Stimulated activated CD4-positive, alpha-beta T cell treated with anti-CD3 and anti-CD28 coated beads, Interleukin-1b, Interleukin-23, amount 100 ng/mL, for 4 hours (primary cell): ENCODE results near the gene CDKAL1.

Source experiments
- DNase-seq, 2 donors: peaks; one replicate each; pipeline ENCODE4 v3.0.0-alpha.2; 2020; ENCODE audit warnings: low read depth in 2 of 2

CDKAL1 gene

GRCh38 chr6:20876561-20876960 is 342.3 kb downstream of the CDKAL1 start:
- no peak for DNase-seq

DNA sequence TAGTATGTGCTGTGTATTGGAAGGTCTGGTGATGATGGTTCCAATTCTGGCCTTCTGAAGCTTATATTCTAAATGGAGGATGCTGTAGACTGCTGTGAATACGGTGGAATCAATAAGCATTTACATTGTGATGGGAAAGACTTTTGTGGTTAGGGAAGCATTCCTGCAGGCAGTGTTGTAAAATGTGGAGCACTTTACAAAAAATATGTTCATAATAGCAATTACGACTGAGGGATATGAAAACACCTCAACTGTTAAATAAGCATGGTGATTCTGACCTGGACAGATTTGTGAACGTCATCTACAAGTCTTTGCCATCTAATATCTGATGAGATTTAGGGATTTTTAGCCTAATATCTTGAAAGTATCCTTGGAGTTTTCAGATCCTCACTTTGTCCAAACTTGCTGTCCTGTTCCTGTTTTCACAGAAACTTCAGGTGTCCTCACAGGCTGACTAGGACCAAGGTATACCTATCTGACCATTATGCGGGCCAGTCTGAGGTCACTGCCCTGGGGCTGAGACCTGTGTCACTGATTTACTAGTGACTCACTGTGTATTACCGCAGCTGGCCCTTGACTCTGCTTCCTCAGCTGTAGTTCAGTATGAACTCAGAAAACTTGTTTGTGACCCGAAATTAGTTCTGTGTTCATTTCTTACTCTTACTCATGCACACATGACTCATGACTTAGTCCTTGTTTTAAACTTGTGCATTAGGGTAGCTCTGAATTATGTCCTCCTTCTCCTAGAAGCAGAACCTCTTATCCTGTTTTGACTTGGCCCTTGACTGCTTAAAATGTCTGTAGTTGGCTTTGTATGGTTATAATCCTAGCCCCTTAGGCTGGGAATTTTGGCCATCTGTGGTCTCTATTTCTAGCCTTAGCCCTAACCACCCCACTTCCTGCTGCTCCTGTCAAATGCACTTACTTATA is 343.0 kb downstream of the CDKAL1 start:
- DNase-seq: no peak

GRCh38 chr6:20879121-20879520 is 344.9 kb downstream of the CDKAL1 start:
- no peak for DNase-seq

GRCh38 chr6:20879526-20879925 is 345.3 kb downstream of the CDKAL1 start:
- no peak for DNase-seq

DNA sequence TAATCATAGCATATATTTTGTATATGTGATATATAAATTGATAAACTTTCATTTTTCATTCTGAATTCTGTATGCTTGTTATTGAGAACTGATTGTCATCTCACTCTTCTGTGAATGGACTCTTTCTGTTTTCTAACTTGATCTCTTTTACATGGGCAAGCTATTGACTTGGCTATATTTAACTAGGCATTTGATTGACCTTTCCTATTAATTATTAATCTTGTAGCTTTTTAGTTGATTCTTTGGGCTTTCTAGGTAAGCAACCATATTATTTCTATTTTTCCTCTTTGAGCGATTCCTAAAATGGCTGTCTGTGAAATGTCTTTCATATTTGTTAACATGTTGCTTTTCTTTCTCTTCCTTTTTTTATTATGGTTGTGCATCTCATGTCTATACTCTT is 347.1 kb downstream of the CDKAL1 start:
- DNase-seq: no peak

DNA sequence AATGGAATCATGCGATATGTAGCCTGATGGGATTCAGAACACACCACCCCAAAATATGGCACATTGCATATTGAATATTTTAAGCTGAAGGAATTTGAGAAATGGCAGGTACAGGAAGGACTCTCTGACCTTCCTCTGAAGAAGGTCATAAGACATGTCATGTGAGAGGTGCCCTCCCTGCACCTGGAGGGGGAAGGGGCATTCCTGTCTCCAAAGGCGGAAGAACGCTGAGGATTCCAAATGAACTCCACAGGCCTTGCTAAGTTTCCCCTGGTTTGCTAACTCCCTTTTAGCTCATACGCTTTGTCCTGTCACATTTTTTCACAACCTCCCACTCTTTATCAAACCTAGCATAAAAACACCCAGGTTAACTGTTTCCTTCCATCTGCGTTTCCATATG is 347.8 kb downstream of the CDKAL1 start:
- no peak for DNase-seq

- no peak for DNase-seq
Observed at GRCh38 chr6:20885076-20885475, 350.8 kb downstream of the CDKAL1 start.

DNA sequence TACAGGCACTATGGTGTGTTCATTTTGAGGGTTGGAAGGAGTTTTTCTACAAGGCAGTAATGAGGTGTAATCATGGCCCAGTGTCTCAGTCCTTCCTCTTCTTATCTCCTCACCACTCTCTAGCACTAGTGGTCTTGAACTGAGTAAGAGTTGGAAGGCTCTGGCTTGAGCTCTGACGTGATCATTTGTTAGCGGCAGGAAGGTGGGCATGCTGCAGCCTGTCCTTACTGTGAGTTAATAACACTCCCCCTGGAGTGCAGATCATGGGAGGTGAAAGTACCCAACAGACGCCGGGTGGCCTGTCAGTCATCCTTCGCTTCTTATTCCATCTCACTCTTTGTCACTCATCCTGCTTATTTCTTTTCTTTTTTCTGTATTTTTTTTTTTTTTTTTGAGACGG is 356.9 kb downstream of the CDKAL1 start:
- no peak for DNase-seq

DNA sequence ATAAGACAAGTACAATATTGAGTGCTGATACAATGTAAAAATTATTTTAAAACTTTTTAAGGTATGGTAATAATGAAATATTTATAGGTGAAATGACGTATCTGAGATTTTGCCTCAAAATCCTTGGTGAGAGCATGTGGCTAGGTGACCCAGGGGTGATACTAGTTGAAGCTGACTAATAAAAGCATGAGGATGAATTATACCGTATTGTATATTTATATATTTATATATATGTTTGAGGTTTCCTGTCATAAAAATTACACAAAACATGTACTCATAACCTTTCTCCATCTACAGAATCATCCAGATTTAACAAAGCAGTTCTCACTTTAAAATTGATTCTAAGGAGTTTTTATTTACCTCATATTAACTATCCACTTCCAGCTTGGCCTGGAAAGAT is 358.1 kb downstream of the CDKAL1 start:
- no peak for DNase-seq

GRCh38 chr6:20893412-20893811 is 359.2 kb downstream of the CDKAL1 start:
- DNase-seq: no peak

DNA sequence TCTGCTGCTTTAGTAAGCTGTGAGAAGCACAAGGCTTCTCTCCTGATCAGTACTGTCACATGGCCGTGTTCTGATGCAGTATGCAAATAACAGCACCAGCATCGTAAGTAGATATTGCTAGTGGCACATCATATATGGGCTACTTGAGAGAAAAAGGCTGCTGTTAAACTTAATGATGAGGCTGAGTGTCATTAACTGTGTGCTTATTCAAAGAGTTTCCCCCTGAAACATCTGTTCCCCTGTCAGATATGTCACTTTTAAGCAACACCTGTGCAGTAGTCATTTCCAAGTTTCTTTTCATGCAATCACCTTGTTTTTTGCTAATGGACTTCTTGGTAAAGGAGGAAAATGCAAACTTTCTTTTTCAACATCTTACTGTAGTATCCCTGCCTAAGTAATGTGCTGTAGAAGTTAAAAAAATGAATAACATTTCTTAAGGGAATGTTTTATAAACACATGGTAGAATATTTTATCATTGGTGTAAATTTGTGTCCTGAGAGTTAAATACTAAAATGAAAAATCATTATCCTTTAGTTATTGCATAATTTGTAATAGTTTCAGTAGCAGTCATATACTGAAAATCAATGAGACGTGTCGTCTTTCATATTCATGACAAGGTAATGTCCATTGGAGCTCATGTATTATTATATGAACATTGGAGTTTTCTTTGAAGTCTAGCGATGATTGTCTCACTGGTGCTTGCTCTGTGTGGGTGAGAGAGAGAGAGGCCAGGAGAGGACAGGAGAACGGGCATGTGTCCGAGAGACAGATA is 366.3 kb downstream of the CDKAL1 start:
- DNase-seq: no peak

- DNase-seq: no peak
Observed at GRCh38 chr6:20905377-20905776, 371.1 kb downstream of the CDKAL1 start.

GRCh38 chr6:20906945-20907344 is 372.7 kb downstream of the CDKAL1 start:
- DNase-seq: no peak

DNA sequence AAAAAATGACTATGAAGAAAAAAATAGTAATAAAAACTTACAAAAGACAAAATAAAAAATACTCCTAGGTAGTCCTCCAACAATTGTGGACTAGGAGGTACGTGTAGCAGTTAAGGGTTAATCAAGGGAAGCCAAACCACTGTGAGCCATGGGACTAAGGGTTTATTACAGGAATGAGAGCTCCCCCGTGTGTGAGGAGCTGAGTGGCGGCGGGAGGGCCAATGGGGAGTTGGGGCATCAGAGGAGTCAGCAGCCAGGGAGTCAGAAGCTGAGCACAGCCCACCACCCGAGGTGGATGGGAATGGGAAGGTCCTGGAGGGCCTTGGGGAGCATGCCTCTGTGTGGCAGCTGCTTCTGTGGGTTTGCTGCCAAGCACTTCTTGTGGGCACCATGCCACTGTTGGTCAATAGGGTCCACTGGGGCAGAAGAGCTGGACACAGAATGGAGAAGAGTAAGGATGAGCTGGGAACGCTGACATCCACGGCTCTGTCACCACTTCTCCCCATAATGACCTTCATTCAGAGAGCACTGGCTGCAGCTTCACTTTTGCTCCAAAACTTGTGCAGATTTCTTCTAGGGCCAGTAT is 373.3 kb downstream of the CDKAL1 start:
- no peak for DNase-seq

DNA sequence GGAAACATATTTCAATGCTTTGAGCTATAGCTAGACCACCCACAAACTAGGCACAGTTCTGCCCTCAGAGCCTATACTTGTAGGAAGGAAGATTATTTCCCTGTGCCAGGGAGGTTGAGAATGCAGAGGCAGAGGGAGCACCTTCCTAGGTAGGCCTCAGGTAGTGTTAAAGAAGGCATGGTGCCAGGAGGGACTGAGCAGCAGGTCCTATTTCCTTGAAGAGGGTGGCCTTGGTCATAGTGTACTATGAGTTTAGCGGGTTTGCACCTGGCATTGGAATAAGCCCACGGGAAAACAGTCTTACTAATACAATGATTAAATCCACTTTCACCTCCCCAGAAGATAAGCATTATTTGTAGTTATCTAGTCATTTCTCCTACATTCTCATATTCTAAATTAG is 375.4 kb downstream of the CDKAL1 start:
- DNase-seq: no peak

GRCh38 chr6:20911712-20912111 is 377.5 kb downstream of the CDKAL1 start:
- DNase-seq: no peak

DNA sequence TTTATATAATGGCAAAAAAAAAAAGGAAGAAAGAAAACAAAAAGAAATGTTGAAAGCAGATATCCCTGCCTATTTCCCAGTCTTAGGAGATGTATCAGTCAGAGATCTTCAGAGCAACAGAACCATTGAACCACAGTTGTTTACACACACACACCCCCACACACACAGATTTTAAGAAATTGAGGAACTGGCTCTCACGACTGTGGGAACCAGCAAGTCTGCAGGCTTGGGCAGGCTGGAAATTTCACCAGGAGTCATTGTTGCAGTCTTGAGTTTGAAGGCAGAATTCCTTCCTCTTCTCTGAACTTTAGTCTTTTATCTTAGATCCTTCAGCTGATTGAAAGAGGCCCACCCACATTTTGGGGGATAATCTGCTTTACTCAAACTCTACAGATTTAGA is 380.9 kb downstream of the CDKAL1 start:
- DNase-seq: no peak

- no peak for DNase-seq
Observed at GRCh38 chr6:20915626-20916025, 381.4 kb downstream of the CDKAL1 start.

GRCh38 chr6:20916086-20916485 is 381.8 kb downstream of the CDKAL1 start:
- DNase-seq: no peak

GRCh38 chr6:20918868-20919267 is 384.6 kb downstream of the CDKAL1 start:
- no peak for DNase-seq

DNA sequence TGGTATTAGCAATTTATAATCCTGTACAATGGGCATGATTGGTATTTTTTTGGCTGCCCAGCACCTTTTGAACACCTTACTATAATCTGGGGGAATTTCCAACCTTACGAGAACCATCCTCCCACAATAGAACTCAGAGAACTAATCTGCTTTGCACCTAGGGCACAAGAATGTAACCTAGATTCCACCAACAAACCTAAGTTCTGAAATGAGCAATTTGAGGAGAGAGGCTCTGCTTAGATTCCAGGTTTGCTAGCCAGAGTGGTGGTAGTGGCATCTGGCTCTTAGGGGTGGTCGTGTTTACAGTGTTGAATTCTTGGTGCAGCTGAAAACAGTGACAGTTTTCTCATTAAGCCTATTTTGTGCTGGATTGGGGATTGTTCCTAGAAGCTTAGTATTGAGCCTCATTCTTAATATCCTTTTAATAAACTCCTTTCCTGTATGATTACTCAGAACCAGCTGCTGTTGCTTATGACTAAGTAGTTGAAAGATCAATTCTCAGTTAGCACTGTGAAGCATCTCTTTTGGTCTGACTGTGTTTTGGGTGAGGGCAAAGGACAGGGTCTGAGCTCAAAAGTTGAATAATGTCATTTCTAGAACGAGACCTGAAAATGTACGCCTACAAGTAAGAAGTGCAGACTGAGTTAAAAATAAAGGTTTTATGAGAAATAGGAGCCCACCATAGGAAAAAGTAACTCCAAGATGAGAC is 385.6 kb downstream of the CDKAL1 start:
- DNase-seq: no peak

GRCh38 chr6:20921578-20921977 is 387.3 kb downstream of the CDKAL1 start:
- DNase-seq: no peak
